BJ (cell line): ENCODE data around the gene RTL5. TPM values are rescaled to one million over a fixed set of nuclear protein-coding genes. Genes with fewer than 3 reads are reported as not detected.

ENCODE experiments used
- CTCF ChIA-PET: fragments of 350-600 bp; formaldehyde crosslinking; extraction: SDS; loops from one replicate; lab custom pipeline; 2021; ENCODE audit warnings: antibody characterized with exemption, inconsistent platforms; lab: Yijun Ruan, JAX
- POLR2A ChIA-PET: fragments of 300-600 bp; sonication (Branson Sonifier 250); formaldehyde crosslinking; extraction: SDS; loops from one replicate; lab custom pipeline; 2021; ENCODE audit warnings: antibody characterized with exemption; lab: Charles Lee
- DNase-seq: peaks from one replicate; pipeline ENCODE4 v3.0.0-alpha.2; 2011; ENCODE audit warnings: low read depth
- H3K27me3 ChIP-seq: 2 replicates; pipeline ENCODE4 v1.6.0; 2011; ENCODE audit warnings: low read length; ENCODE audit not compliant: control insufficient read depth, insufficient read depth
- H3K36me3 ChIP-seq: 2 replicates; pipeline ENCODE4 v1.5.1; 2011; ENCODE audit warnings: low read length; ENCODE audit not compliant: control insufficient read depth, insufficient read depth
- H3K4me3 ChIP-seq: 2 replicates; pipeline ENCODE4 v1.5.1; 2011; ENCODE audit warnings: low read depth, mild to moderate bottlenecking, control low read depth, low read length
- CTCF ChIP-seq: IDR thresholded peaks from 2 replicates; pipeline ENCODE4 v1.5.1; 2011; ENCODE audit warnings: low read depth, mild to moderate bottlenecking, control low read depth, inconsistent platforms, low read length, moderate library complexity; ENCODE audit not compliant: insufficient read depth
- polyA plus RNA-seq: library from polyadenylated mRNA; depleted of rRNA; stranded (reverse); fragments of >200 nt; gene quantifications from 2 replicates; pipeline ENCODE4 v1.2.3, GENCODE V29; 2011

Gene RTL5
- polyA plus RNA-seq, 1 experiment, result 1.5 TPM

GRCh38 chrX:72084114-72084513 lies 47.6 kb downstream of the RTL5 start:
- ChIA-PET POLR2A (no interaction called here), CTCF (interaction anchor here (0.6 kb wide), 1 partner anchor 150 kb away, joined by 3 read pairs; no protein-coding TSS in a partner anchor)
- H3K27me3 ChIP-seq, result no peaks in the 10 kb centered on the region
- H3K36me3 ChIP-seq, result no peaks in the 10 kb centered on the region
- no peak overlapping the region for H3K4me3 ChIP-seq
- no peak for DNase-seq
- TF ChIP-seq CTCF, result no peak

DNA sequence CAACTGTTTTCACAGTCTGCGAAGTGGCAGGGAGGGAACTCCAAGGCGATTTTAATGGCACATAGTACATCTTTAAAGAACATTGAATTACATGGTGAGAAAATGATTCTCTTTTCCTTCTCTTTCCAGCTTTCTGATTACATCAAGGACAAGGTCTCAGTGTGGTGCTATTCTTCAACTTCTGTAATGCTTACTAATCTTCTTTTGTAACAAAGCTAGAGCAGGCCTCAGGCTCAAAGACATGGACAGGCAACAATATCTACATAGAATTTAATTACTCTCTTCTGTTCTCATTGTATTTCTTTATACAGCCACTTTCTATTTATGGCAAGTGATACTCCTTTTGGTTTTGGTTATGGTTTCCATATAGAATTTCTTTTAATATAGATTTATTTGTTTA lies 48.4 kb downstream of the RTL5 start:
- no peaks in the 10 kb centered on the region for H3K27me3 ChIP-seq
- H3K36me3 ChIP-seq, result no peaks in the 10 kb centered on the region
- H3K4me3 ChIP-seq, result no peak overlapping the region
- ChIA-PET POLR2A (no interaction called here), CTCF (no interaction called here)
- TF ChIP-seq CTCF, result no peak
- no peak for DNase-seq

DNA sequence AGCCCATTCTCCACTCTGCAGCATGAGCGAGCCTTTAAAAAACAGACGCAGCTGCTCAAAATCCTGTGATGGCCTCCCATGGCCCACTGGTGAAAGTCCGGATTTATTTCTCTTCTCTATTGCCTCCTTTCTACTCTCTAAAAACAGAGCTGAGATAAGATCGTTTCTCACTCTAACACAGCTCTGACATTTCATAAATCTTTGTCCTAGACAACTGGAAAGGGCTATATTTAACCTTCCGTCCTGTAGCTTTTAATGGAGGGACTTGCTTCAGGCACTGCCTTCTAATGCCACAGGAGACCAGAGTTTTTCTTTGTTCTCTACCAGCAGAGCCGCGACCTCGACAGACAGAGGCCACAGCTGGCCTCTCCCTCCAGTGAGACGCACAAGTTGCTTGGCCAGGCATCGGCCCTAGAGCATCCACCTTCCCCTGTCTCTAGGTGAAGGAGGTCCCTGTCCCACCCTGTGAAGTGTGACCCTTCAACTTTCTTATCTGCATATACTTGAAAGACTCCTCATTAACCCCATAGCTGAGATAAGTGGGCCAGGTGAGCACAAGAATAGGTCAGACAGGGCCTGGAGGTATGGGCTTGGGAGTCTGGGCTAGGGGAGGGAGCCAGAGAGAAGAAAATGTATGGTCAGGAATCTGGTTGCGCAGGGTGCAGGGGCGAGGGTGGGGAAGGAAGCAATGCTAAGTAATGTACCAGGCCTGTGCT lies 50.0 kb downstream of the RTL5 start:
- Histone ChIP-seq H3K36me3 (no peaks in the 10 kb centered on the region), H3K27me3 (no peaks in the 10 kb centered on the region)
- CTCF ChIA-PET, result no interaction called here

DNA sequence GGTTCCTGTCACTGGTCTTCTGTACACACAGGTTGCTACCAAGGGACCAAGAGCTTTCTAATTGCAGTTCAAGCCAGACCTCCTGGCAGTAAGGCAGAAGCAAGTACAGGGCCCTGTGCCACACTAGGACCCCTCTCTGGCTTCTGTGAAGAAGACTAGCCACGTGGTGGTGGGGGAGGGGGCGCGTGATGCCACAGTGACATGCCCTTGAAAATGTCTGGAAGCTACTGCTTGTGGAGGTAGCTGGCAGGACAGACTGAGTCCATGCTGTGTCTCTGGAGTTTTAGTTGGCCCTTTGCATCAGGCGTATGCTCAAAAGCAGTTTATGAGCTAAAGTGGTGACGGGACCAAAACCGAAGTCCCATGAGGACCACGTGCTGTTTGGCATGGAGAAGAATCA lies 50.9 kb downstream of the RTL5 start:
- Histone ChIP-seq H3K27me3 (no peaks in the 10 kb centered on the region), H3K36me3 (no peaks in the 10 kb centered on the region), H3K4me3 (no peak overlapping the region)
- DNase-seq, result no peak
- POLR2A ChIA-PET, result no interaction called here
- no peak for TF ChIP-seq CTCF
- CTCF ChIA-PET, result no interaction called here

More for the DNA sequence above, 50.0 kb downstream of the RTL5 start:
- POLR2A ChIA-PET, result no interaction called here
- no peak for DNase-seq
- TF ChIP-seq CTCF, result no peak
- H3K4me3 ChIP-seq, result no peak overlapping the region

GRCh38 chrX:72080150-72080549 lies 51.6 kb downstream of the RTL5 start:
- no peak overlapping the region for H3K4me3 ChIP-seq
- TF ChIP-seq CTCF, result no peak
- ChIA-PET CTCF (no interaction called here), POLR2A (no interaction called here)
- no peak for DNase-seq
- H3K36me3 ChIP-seq, result no peaks in the 10 kb centered on the region
- H3K27me3 ChIP-seq, result no peaks in the 10 kb centered on the region
